AG09309 (cell line): Measurements from ENCODE around the gene NCKIPSD.

Source experiments
- DNase-seq: peaks from one replicate; pipeline ENCODE4 v3.0.0-alpha.2; 2010; ENCODE audit warnings: low read depth
- H3K4me3 ChIP-seq: 2 replicates; pipeline ENCODE4 v1.5.1; 2011; ENCODE audit warnings: mild to moderate bottlenecking, low read depth, low read length, moderate library complexity; ENCODE audit not compliant: control insufficient read depth
- TF ChIP-seq, protein P1 (sequence below): IDR thresholded peaks from 2 replicates; pipeline ENCODE4 v1.5.1; 2011; ENCODE audit warnings: mild to moderate bottlenecking, low read depth, low read length, inconsistent platforms; ENCODE audit not compliant: insufficient read depth, control insufficient read depth; ENCODE audit errors: missing control alignments

NCKIPSD gene

DNA sequence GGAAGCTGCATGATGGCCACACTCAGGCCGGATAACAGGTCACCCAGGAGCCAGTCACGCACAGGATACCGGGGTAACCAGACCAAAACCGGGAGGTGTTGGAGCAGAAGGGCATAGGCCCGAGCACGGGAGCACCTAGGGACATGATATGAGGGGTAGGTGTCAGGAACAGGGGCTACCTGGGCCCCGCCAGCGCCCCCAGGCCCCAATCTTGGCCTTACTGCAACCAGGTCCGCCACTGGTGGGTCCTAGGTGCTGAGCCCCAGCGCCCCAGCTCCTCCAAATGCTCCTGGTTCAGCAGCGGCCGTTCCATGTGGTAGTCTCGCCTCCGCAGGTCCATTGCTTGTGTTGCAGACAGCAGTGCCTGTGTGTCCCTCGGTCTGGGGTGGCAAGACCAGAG, 52.5 kb downstream of the NCKIPSD start:
- no peak for DNase-seq
- no peak overlapping the region for H3K4me3 ChIP-seq
- TF ChIP-seq, protein P1, sequence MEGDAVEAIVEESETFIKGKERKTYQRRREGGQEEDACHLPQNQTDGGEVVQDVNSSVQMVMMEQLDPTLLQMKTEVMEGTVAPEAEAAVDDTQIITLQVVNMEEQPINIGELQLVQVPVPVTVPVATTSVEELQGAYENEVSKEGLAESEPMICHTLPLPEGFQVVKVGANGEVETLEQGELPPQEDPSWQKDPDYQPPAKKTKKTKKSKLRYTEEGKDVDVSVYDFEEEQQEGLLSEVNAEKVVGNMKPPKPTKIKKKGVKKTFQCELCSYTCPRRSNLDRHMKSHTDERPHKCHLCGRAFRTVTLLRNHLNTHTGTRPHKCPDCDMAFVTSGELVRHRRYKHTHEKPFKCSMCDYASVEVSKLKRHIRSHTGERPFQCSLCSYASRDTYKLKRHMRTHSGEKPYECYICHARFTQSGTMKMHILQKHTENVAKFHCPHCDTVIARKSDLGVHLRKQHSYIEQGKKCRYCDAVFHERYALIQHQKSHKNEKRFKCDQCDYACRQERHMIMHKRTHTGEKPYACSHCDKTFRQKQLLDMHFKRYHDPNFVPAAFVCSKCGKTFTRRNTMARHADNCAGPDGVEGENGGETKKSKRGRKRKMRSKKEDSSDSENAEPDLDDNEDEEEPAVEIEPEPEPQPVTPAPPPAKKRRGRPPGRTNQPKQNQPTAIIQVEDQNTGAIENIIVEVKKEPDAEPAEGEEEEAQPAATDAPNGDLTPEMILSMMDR = no peak

DNA sequence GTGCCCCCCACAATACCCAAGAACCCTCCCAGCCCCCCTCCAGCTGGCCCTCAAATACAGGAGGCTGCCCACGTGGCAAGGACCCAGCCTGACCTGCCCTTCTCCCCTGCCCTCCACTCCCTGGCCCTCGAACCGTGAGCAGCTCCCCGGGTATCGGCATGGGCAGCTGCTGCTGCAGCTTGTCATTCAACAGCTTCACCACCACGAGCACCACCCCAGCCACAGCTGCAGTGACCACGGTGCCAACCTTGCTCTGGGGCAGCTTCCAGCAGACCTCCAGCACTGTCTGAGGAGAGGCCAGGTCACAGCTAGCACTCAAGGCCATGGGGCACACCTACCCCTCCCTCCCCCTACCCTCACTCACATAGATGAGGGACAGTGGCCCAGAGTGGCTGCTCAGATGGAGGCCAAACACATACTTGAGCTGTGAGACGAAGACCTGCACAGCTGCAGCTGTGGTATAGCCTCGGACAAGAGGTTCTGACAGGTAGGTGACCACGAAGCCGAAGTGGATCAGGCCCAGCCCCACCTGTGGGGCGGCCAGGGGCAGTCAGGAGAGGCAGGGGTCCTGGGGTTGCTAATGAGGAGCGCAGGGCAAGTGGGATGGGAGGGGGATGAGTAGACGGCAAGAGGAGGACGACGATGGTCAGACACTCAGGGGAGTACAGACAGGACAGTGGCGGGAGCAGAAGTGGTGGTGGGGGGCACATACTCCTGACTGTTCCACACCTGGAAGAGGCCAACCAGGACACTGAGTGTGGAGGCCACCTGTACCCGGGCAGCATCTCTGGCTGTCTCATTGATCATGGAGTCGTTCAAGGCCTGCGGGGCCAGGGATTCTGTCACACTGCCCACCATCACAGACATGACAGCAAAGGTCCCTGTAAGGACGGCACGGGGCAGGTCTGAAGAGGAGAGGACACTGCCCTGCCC, 53.9 kb downstream of the NCKIPSD start:
- no peak overlapping the region for H3K4me3 ChIP-seq
- TF ChIP-seq, protein P1 = no peak

DNA sequence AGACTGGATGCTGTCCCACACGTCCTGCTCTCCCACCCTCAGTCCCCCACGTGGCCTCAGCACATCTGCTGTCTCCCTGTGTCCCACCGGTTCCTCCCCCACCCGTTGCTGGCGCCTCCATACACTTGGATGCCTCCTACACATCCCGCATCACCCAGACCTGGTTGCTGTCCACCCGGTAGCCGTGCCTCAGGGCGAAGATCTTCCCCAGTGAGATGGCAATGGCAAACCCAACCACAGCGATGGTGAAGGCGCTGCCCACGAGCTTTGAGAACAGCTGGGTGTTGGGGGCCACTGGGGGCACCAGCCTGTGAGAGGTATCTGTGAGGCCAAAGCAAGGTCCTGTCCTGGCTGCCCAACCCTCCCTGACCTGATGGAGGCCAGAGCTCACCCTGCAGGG, 54.9 kb downstream of the NCKIPSD start:
- no peak overlapping the region for H3K4me3 ChIP-seq
- no peak for DNase-seq
- TF ChIP-seq, protein P1 = no peak

More for the DNA sequence above, 53.9 kb downstream of the NCKIPSD start:
- no peak for DNase-seq

DNA sequence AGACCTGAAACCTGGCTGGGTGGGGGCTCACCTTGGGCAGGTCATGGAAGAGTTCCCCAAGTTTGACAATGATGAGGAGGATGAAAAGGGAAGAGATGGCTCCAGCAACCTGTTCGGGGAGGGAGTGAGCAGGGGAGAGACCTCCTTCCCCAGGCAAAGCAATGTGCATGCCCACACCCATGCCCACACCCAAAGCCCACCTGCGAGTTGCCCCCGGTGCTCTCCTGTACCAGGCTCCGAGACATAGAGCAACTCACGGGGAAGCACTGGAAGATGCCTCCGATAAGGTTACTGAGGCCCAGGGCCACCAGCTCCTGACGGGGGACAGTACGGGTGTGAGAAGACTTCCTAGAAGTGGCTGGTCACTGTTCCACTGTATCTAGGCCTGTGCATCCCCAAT, 55.3 kb downstream of the NCKIPSD start:
- TF ChIP-seq, protein P1 = no peak
- DNase-seq = no peak
- no peak overlapping the region for H3K4me3 ChIP-seq

DNA sequence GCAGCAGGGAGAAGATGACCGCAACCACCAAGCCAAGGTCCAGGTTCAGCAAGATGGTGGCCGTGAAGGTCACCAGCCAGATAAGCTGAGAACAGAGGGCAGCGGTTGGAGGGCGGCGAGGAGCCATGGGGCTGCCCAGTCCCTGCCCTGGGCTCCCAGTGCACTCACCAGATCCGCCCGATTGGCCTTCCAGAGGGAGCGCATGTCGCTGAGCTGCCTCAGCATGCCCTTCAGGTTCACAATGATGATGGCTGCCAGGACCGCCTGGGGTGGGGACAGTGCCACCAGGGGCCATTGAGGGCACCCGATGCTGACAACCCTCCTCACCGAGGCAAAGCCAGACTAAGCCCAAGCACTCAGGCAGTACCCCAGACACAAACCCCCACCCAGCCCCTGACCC, 55.8 kb downstream of the NCKIPSD start:
- no peak for DNase-seq
- TF ChIP-seq, protein P1 = no peak
- no peak overlapping the region for H3K4me3 ChIP-seq

DNA sequence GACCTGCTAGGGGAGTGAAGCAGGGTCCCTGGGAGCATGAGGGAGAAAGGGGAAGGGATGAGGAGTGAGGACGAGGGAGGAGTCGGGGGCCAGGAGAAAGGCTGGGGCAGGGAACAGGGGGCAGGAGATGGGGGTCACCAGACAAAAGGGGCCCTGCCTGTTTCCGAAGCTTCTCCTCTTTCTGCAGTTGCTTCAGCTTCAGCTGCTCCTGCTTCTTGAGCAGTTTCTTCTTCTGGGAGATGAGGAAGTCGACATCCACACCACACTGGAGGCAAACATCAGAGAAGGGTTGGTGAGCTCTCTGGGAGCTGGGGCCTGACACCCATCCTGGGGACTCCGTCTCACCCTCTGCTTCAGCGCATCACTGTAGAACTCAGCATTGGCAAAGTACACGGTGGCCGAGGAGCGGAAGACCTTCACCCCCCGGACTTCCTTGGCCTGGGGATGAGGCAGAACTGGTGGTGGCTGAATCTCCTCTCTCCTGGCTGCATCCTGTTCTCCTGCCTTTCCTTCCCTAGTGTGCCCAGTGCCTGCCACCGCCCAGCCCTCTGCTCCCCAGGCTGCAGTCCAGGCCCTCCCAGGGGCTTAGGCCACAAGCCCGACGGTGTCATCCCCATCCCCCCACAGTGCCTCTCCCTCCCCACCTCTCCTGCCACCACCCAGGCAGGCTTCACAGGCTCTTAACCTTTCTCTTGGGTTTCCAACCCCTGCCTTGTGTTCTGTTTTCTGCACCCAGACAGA, 57.3 kb downstream of the NCKIPSD start:
- TF ChIP-seq, protein P1 = no peak
- no peak for DNase-seq
- H3K4me3 ChIP-seq = no peak overlapping the region
